ENCODE measurements around the gene SLC39A8. TPM values are rescaled to one million over a fixed set of nuclear protein-coding genes. Genes with fewer than 3 reads are reported as not detected.

The SLC39A8 gene
- polyA plus RNA-seq, 2 of the 4 experiments (the other 2 are of a cell fraction): 14.1 to 20.4 TPM

DNA sequence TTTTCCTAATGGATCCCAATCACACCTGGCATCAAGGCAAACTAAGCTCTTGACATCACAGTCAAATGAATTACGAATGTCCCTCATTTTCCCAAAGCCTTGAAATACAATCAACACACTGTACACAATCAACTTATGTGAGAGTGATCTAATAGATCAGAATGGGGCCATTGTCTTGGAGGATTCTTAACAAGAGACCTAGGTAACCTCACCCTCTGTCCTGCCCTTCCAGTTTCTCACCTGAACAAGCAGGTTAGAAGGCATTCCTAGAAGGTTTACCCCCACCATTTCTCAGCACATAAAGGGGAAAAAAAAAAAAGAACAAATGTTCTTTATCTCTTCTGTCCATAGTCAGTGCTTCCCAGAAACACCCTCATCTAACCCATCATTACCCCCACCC, 6.3 kb downstream of the SLC39A8 start:
- CTCF ChIA-PET: no interaction called here
- DNase-seq (ENCODE audit: low read depth in 1 of 2, low spot score in 1 of 2) (no peak), ATAC-seq (no peak), FAIRE-seq (no peak)
- Histone ChIP-seq H3K4me1 (peaks cover 9% of the 10 kb centered on the region; the same call in 1 of the 3 replicates), H3K4me2 (no peak overlapping the region), H3K9me3 (no peaks in the 10 kb centered on the region), H3K4me3 (no peak overlapping the region), H3K27ac (no peak overlapping the region)
- TF ChIP-seq HDAC2 (IDR thresholded peaks at IDR 0.05) (no peak), PHF8 (IDR thresholded peaks at IDR 0.05; ENCODE audit: borderline replicate concordance, low read depth) (no peak), CTCF (IDR thresholded peaks at IDR 0.05) (no peak), ZFP36 (IDR thresholded peaks at IDR 0.05; ENCODE audit: borderline replicate concordance, partially characterized antibody) (no peak), RAD21 (conservative IDR thresholded peaks at IDR 0.05 in 1 of 2, IDR thresholded peaks at IDR 0.05 in 1 of 2) (no peak), FOSL2 (IDR thresholded peaks at IDR 0.05) (no peak), FOSL2 (CRISPR knock-in tag; IDR thresholded peaks at IDR 0.05) (no peak), CBX2 (IDR thresholded peaks at IDR 0.05; ENCODE audit: borderline replicate concordance, low read depth) (no peak), NR3C1 (IDR thresholded peaks at IDR 0.05) (no peak), ZSCAN20 (CRISPR knock-in tag; IDR thresholded peaks at IDR 0.05) (no peak), BHLHE40 (IDR thresholded peaks at IDR 0.05; ENCODE audit: low read depth, low read length) (no peak), CHD2 (IDR thresholded peaks at IDR 0.05; ENCODE audit: low read length, partially characterized antibody) (no peak), RCOR1 (IDR thresholded peaks at IDR 0.05; ENCODE audit: low read depth, low read length) (no peak)
- TF ChIP-seq, protein P1, sequence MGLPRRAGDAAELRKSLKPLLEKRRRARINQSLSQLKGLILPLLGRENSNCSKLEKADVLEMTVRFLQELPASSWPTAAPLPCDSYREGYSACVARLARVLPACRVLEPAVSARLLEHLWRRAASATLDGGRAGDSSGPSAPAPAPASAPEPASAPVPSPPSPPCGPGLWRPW (IDR thresholded peaks at IDR 0.05): no peak
- TF ChIP-seq, protein P2, sequence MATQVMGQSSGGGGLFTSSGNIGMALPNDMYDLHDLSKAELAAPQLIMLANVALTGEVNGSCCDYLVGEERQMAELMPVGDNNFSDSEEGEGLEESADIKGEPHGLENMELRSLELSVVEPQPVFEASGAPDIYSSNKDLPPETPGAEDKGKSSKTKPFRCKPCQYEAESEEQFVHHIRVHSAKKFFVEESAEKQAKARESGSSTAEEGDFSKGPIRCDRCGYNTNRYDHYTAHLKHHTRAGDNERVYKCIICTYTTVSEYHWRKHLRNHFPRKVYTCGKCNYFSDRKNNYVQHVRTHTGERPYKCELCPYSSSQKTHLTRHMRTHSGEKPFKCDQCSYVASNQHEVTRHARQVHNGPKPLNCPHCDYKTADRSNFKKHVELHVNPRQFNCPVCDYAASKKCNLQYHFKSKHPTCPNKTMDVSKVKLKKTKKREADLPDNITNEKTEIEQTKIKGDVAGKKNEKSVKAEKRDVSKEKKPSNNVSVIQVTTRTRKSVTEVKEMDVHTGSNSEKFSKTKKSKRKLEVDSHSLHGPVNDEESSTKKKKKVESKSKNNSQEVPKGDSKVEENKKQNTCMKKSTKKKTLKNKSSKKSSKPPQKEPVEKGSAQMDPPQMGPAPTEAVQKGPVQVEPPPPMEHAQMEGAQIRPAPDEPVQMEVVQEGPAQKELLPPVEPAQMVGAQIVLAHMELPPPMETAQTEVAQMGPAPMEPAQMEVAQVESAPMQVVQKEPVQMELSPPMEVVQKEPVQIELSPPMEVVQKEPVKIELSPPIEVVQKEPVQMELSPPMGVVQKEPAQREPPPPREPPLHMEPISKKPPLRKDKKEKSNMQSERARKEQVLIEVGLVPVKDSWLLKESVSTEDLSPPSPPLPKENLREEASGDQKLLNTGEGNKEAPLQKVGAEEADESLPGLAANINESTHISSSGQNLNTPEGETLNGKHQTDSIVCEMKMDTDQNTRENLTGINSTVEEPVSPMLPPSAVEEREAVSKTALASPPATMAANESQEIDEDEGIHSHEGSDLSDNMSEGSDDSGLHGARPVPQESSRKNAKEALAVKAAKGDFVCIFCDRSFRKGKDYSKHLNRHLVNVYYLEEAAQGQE (IDR thresholded peaks at IDR 0.05): no peak
- POLR2A ChIA-PET: no interaction called here
- 89% methylated on average over 1 of the region's 1 CpG for WGBS (ENCODE audit: missing lambda C conversion rate)

DNA sequence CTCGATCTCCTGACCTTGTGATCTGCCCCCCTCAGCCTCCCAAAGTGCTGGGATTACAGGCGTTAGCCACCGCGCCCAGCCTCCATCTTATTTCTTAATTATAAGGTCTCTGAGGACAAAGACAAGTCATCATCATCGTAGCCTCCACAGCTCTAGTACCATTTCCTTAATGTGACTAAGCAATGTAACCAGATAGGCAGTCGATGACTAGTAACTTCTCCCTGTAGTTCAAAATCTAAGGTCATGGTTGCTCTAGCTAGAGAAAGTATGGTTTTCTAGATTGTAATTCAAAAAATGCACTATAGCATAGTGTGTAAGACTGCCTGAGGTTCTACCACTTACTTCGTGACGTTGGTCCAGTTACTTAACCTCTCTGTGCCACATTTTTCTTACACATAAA, 6.9 kb downstream of the SLC39A8 start:
- FAIRE-seq: no peak

DNA sequence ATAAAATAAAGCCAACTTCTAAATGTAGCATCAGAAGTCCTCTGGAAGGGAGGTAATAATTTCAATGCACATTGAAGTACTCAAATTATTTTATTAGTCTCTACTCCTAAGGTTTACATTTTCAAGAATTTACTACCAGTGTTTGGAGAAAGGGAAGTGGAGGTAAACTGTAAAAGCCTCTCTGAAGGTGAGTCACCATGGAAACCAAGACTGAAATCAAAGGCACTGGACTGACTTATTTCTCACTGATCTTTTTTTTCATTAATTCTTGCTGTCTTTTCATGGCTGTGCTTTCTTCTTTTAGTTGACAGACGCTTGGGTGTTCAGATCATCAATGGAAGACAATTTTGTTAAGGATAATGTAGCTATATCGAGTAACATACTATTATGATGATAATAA, 9.7 kb downstream of the SLC39A8 start:
- FAIRE-seq (no peak), ATAC-seq (no peak), DNase-seq (ENCODE audit: low read depth in 1 of 2, low spot score in 1 of 2) (no peak)
- no peak overlapping the region for H3K27ac ChIP-seq
- ChIA-PET POLR2A (no interaction called here), CTCF (no interaction called here)
- no peak overlapping the region for H3K4me3 ChIP-seq
- no peaks in the 10 kb centered on the region for H3K9me3 ChIP-seq
- H3K4me2 ChIP-seq: no peak overlapping the region
- 85% methylated on average over 2 of the region's 2 CpGs for WGBS (ENCODE audit: missing lambda C conversion rate)
- H3K4me1 ChIP-seq: no peaks in the 10 kb centered on the region
- TF ChIP-seq E2F6 (IDR thresholded peaks at IDR 0.05; ENCODE audit: borderline replicate concordance, low read depth): no peak
- TF ChIP-seq CEBPB (IDR thresholded peaks at IDR 0.05): no peak
- TF ChIP-seq MAZ (IDR thresholded peaks at IDR 0.05; ENCODE audit: borderline replicate concordance, low read depth, low read length): no peak
- TF ChIP-seq JUN (IDR thresholded peaks at IDR 0.05): no peak
- TF ChIP-seq, protein P3, sequence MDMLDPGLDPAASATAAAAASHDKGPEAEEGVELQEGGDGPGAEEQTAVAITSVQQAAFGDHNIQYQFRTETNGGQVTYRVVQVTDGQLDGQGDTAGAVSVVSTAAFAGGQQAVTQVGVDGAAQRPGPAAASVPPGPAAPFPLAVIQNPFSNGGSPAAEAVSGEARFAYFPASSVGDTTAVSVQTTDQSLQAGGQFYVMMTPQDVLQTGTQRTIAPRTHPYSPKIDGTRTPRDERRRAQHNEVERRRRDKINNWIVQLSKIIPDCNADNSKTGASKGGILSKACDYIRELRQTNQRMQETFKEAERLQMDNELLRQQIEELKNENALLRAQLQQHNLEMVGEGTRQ (IDR thresholded peaks at IDR 0.05): no peak
- TF ChIP-seq EP300 (IDR thresholded peaks at IDR 0.05): no peak
- no peak for TF ChIP-seq RNF2 (IDR thresholded peaks at IDR 0.05; ENCODE audit: borderline replicate concordance, low read depth)
- no peak for TF ChIP-seq RFX5 (IDR thresholded peaks at IDR 0.05)
- TF ChIP-seq NR3C1 (IDR thresholded peaks at IDR 0.05): no peak
- TF ChIP-seq CHD4 (IDR thresholded peaks at IDR 0.05; ENCODE audit: borderline replicate concordance): no peak
- TF ChIP-seq HDAC2 (IDR thresholded peaks at IDR 0.05): no peak
- TF ChIP-seq KDM1A (IDR thresholded peaks at IDR 0.05; ENCODE audit: low read depth): no peak
- TF ChIP-seq SREBF2 (IDR thresholded peaks at IDR 0.05): no peak
- TF ChIP-seq HOXB5 (CRISPR knock-in tag; IDR thresholded peaks at IDR 0.05): no peak
- no peak for TF ChIP-seq FOXS1 (CRISPR knock-in tag; IDR thresholded peaks at IDR 0.05)

More for the DNA sequence above, 6.9 kb downstream of the SLC39A8 start:
- Histone ChIP-seq H3K4me1 (peaks cover 5% of the 10 kb centered on the region; the same call in 1 of the 3 replicates), H3K4me2 (no peak overlapping the region), H3K27ac (no peak overlapping the region), H3K4me3 (no peak overlapping the region), H3K9me3 (no peaks in the 10 kb centered on the region)
- DNase-seq (ENCODE audit: low read depth in 1 of 2, low spot score in 1 of 2) (no peak), ATAC-seq (no peak)
- 96% methylated on average over 8 of the region's 8 CpGs for WGBS (ENCODE audit: missing lambda C conversion rate)
- no peak for TF ChIP-seq SMC3 (IDR thresholded peaks at IDR 0.05)
- no peak for TF ChIP-seq FOXS1 (CRISPR knock-in tag; IDR thresholded peaks at IDR 0.05)
- TF ChIP-seq MYC (IDR thresholded peaks at IDR 0.05; ENCODE audit: borderline replicate concordance, low read length): no peak
- TF ChIP-seq FOSL2 (IDR thresholded peaks at IDR 0.05): no peak
- TF ChIP-seq FOSL2 (CRISPR knock-in tag; IDR thresholded peaks at IDR 0.05): no peak
- TF ChIP-seq KDM1A (IDR thresholded peaks at IDR 0.05; ENCODE audit: low read depth): no peak
- no peak for TF ChIP-seq RCOR1 (IDR thresholded peaks at IDR 0.05; ENCODE audit: low read depth, low read length)
- CTCF ChIA-PET: no interaction called here
- POLR2A ChIA-PET: no interaction called here
